ENCODE measurements around the gene YBEY. TPM values are rescaled to one million over a fixed set of nuclear protein-coding genes. Genes with fewer than 3 reads are reported as not detected.

The YBEY gene
- total and polyA plus RNA-seq, 2 donors (not counting 3 experiments of a cell fraction or from before 2014, with no cell fraction given) = 6.1 to 15.3 TPM

- FAIRE-seq (no peak), DNase-seq (ENCODE audit: low read depth, low spot score) (no peak)
- dilution Hi-C loops (cut with MboI; ENCODE audit: extremely low pct_ligation_motif_present, low sequenced_read_pairs) = no loop called here
- no peaks in the 10 kb centered on the region for H3K9me1 ChIP-seq (replicated peaks; ENCODE audit: control insufficient read depth, extremely low read depth, insufficient read depth, low read length)
- no TSS peak for BruUV-seq (replicated peaks)
- H3K9ac ChIP-seq (replicated peaks; ENCODE audit: extremely low read depth, insufficient read depth, low read length) = no peak overlapping the region
- no peak overlapping the region for H2AFZ ChIP-seq (ENCODE audit: low read depth, low read length)
- H3K9me3 ChIP-seq (replicated peaks; ENCODE audit: control insufficient read depth, insufficient read depth, low read length) = no peaks in the 10 kb centered on the region
- H3K79me2 ChIP-seq (ENCODE audit: control insufficient read depth, insufficient read depth, low read length) = no peaks in the 10 kb centered on the region
- intact Hi-C loops (cut with micrococcal nuclease) = no loop called here
- ChIA-PET CTCF (no interaction called here), POLR2A (no interaction called here)
- H3K4me1 ChIP-seq (ENCODE audit: control insufficient read depth, extremely low read depth, insufficient read depth, low read length) = no peaks in the 10 kb centered on the region
- no peak overlapping the region for H3K4me3 ChIP-seq (replicated peaks in 1 of 3; ENCODE audit: insufficient read depth in 1 of 3, low read depth in 1 of 3, low read length in 3 of 3)
- no peak overlapping the region for H3K4me2 ChIP-seq (ENCODE audit: insufficient read depth, low read length)
- H4K20me1 ChIP-seq (replicated peaks; ENCODE audit: control insufficient read depth, extremely low read depth, insufficient read depth, low read length) = no peaks in the 10 kb centered on the region
- H3K27me3 ChIP-seq (ENCODE audit: control insufficient read depth in 2 of 2, insufficient read depth in 2 of 2, low read length in 2 of 2) = no peaks in the 10 kb centered on the region
- H3K36me3 ChIP-seq (ENCODE audit: control insufficient read depth in 2 of 2, extremely low read depth in 1 of 2, insufficient read depth in 2 of 2, low read length in 2 of 2) = peaks cover 3 to 4% of the 10 kb centered on the region in 2 experiments
- TF ChIP-seq, protein P1, sequence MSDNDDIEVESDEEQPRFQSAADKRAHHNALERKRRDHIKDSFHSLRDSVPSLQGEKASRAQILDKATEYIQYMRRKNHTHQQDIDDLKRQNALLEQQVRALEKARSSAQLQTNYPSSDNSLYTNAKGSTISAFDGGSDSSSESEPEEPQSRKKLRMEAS (IDR thresholded peaks at IDR 0.05; ENCODE audit: insufficient read depth, insufficient read length) = no peak
- TF ChIP-seq JUN (IDR thresholded peaks at IDR 0.05; ENCODE audit: borderline replicate concordance, insufficient read depth, insufficient read length, low read depth) (no peak), POLR2A (IDR thresholded peaks at IDR 0.05; ENCODE audit: low read depth, low read length) (no peak)
- TF ChIP-seq, protein P2, sequence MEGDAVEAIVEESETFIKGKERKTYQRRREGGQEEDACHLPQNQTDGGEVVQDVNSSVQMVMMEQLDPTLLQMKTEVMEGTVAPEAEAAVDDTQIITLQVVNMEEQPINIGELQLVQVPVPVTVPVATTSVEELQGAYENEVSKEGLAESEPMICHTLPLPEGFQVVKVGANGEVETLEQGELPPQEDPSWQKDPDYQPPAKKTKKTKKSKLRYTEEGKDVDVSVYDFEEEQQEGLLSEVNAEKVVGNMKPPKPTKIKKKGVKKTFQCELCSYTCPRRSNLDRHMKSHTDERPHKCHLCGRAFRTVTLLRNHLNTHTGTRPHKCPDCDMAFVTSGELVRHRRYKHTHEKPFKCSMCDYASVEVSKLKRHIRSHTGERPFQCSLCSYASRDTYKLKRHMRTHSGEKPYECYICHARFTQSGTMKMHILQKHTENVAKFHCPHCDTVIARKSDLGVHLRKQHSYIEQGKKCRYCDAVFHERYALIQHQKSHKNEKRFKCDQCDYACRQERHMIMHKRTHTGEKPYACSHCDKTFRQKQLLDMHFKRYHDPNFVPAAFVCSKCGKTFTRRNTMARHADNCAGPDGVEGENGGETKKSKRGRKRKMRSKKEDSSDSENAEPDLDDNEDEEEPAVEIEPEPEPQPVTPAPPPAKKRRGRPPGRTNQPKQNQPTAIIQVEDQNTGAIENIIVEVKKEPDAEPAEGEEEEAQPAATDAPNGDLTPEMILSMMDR (IDR thresholded peaks at IDR 0.05; ENCODE audit: extremely low read depth in 1 of 2, insufficient read depth in 1 of 2, low read depth in 1 of 2, low read length in 2 of 2) = no peak
- H3K27ac ChIP-seq (ENCODE audit: insufficient read depth, low read depth, low read length) = no peak overlapping the region
These were observed 18.8 kb downstream of the YBEY start for GRCh38 chr21:46304955-46305354.

DNA sequence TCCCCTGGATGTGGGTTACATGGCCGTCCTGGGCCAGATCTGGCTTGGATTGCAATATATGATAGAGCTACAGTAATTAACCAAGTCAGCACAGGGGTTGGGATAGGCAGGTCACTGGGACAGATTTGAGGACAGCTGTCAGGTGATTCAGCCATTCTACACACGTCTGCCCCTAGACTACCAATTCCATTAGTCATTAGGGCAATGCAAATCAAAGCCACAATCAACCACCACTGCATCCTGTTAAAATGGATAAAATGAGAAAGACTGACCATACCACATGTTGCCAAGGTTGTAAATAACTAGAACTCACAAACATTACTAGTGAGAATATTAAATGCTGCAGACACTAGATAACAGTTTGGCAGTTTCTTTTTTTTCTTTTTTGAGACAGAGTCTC, 21.5 kb downstream of the YBEY start:
- Histone ChIP-seq H3K9me1 (replicated peaks; ENCODE audit: control insufficient read depth, extremely low read depth, insufficient read depth, low read length) (no peaks in the 10 kb centered on the region), H3K36me3 (ENCODE audit: control insufficient read depth in 2 of 2, extremely low read depth in 1 of 2, insufficient read depth in 2 of 2, low read length in 2 of 2) (peaks cover 3 to 4% of the 10 kb centered on the region in 2 experiments), H3K79me2 (ENCODE audit: control insufficient read depth, insufficient read depth, low read length) (no peaks in the 10 kb centered on the region), H2AFZ (ENCODE audit: low read depth, low read length) (no peak overlapping the region), H3K9me3 (replicated peaks; ENCODE audit: control insufficient read depth, insufficient read depth, low read length) (no peaks in the 10 kb centered on the region), H3K27ac (ENCODE audit: insufficient read depth, low read depth, low read length) (no peak overlapping the region), H3K9ac (replicated peaks; ENCODE audit: extremely low read depth, insufficient read depth, low read length) (no peak overlapping the region), H3K4me2 (ENCODE audit: insufficient read depth, low read length) (no peak overlapping the region), H4K20me1 (replicated peaks; ENCODE audit: control insufficient read depth, extremely low read depth, insufficient read depth, low read length) (no peaks in the 10 kb centered on the region), H3K4me3 (replicated peaks in 1 of 3; ENCODE audit: insufficient read depth in 1 of 3, low read depth in 1 of 3, low read length in 3 of 3) (no peak overlapping the region), H3K4me1 (ENCODE audit: control insufficient read depth, extremely low read depth, insufficient read depth, low read length) (no peaks in the 10 kb centered on the region), H3K27me3 (ENCODE audit: control insufficient read depth in 2 of 2, insufficient read depth in 2 of 2, low read length in 2 of 2) (no peaks in the 10 kb centered on the region)
- dilution Hi-C loops (cut with MboI; ENCODE audit: extremely low pct_ligation_motif_present, low sequenced_read_pairs) = no loop called here
- POLR2A ChIA-PET = no interaction called here
- CTCF ChIA-PET = no interaction called here
- FAIRE-seq (peak; percentile 47), DNase-seq (ENCODE audit: low read depth, low spot score) (no peak)
- BruUV-seq (replicated peaks) = no TSS peak
- intact Hi-C loops (cut with micrococcal nuclease) = no loop called here
- TF ChIP-seq GATA2 (IDR thresholded peaks at IDR 0.05; ENCODE audit: insufficient read depth, insufficient read length, low read depth, low read length) (no peak), EZH2 (IDR thresholded peaks at IDR 0.05; ENCODE audit: borderline replicate concordance, low read depth, low read length, severe bottlenecking) (no peak), POLR2AphosphoS5 (IDR thresholded peaks at IDR 0.05; ENCODE audit: insufficient read depth, low read depth, low read length) (no peak), JUN (IDR thresholded peaks at IDR 0.05; ENCODE audit: borderline replicate concordance, insufficient read depth, insufficient read length, low read depth) (no peak), FOS (IDR thresholded peaks at IDR 0.05; ENCODE audit: borderline replicate concordance, insufficient read depth, low read length) (no peak), POLR2A (IDR thresholded peaks at IDR 0.05; ENCODE audit: low read depth, low read length) (no peak)
- TF ChIP-seq, protein P2 (IDR thresholded peaks at IDR 0.05; ENCODE audit: extremely low read depth in 1 of 2, insufficient read depth in 1 of 2, low read depth in 1 of 2, low read length in 2 of 2) = no peak
- TF ChIP-seq, protein P1 (IDR thresholded peaks at IDR 0.05; ENCODE audit: insufficient read depth, insufficient read length) = no peak
